ENCODE measurements around the gene STMN1. TPM values are rescaled to one million over a fixed set of nuclear protein-coding genes. Genes with fewer than 3 reads are reported as not detected.
A peak's percentile ranks its signal among the peaks of the same experiment; 100 is the strongest.

The STMN1 gene
- polyA plus RNA-seq, 4 donors, result 30.9 to 275 (median 142) TPM

GRCh38 chr1:25867210-25867991 is 38.8 kb downstream of the STMN1 start:
- H3K4me1 ChIP-seq (ENCODE audit: control insufficient read depth in 3 of 3, insufficient read depth in 2 of 3, low read depth in 1 of 3, low read length in 2 of 3), result peaks cover 5 to 52% (median 7%) of the 10 kb centered on the region in 3 donors

GRCh38 chr1:25866288-25866687 is 39.9 kb downstream of the STMN1 start:
- Histone ChIP-seq H3K9me3 (ENCODE audit: control insufficient read depth in 2 of 2, insufficient read depth in 1 of 2, low read depth in 1 of 2, low read length in 1 of 2) (no peaks in the 10 kb centered on the region), H3K4me1 (ENCODE audit: control insufficient read depth in 3 of 3, insufficient read depth in 2 of 3, low read depth in 1 of 3, low read length in 2 of 3) (peaks cover 2 to 45% (median 7%) of the 10 kb centered on the region in 3 donors), H3K36me3 (ENCODE audit: control insufficient read depth in 3 of 3, insufficient read depth in 2 of 3, low read depth in 1 of 3, low read length in 3 of 3) (peaks cover 0 to 62% (median 7%) of the 10 kb centered on the region in 3 donors), H3K4me3 (ENCODE audit: low read depth in 1 of 3, low read length in 3 of 3) (no peak overlapping the region), H3K27me3 (ENCODE audit: control insufficient read depth in 3 of 3, insufficient read depth in 3 of 3, low read length in 3 of 3) (no peaks in the 10 kb centered on the region), H3K27ac (ENCODE audit: low read depth in 1 of 3, low read length in 2 of 3) (no peak overlapping the region)
- DNase-seq (no peak), FAIRE-seq (no peak)
- WGBS, 3 donors, result 50 to 62% (median 53%) methylated on average over 1 of the region's 1 CpG

More at GRCh38 chr1:25867210-25867991, 38.8 kb downstream of the STMN1 start:
- no peaks in the 10 kb centered on the region for H3K27me3 ChIP-seq (ENCODE audit: control insufficient read depth in 3 of 3, insufficient read depth in 3 of 3, low read length in 3 of 3)
- H3K4me3 ChIP-seq (ENCODE audit: low read depth in 1 of 3, low read length in 3 of 3), result no peak overlapping the region
- H3K9me3 ChIP-seq (ENCODE audit: control insufficient read depth in 2 of 2, insufficient read depth in 1 of 2, low read depth in 1 of 2, low read length in 1 of 2), result no peaks in the 10 kb centered on the region
- FAIRE-seq, result peak; percentile 15
- WGBS, 3 donors, result 14 to 59% (median 33%) methylated on average over 9 of the region's 9 CpGs
- H3K36me3 ChIP-seq (ENCODE audit: control insufficient read depth in 3 of 3, insufficient read depth in 2 of 3, low read depth in 1 of 3, low read length in 3 of 3), result peaks cover 0 to 67% (median 7%) of the 10 kb centered on the region in 3 donors
- peak; percentile 79 to 95 for DNase-seq
- H3K27ac ChIP-seq (ENCODE audit: low read depth in 1 of 3, low read length in 2 of 3), result peak overlapping the region; percentile 71 to 79 (median 78)

DNA sequence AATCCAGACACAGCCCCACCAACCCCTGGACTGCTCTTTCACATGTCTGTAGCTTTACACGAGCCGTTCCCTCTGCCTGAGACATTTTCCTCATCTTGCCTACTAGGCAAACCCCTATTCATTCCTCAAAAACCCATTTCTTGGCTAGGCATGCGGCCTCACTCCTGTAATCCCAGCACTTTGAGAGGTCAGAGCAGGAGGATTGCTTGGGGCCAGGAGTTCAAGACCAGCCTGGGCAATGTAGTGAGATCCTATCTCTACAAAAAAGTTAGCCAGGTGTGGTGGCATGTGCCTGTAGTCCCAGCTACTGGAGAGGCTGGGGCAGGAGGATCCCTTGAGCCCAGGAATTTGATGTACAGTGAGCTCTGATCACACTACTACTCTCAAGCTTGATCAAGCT is 41.8 kb downstream of the STMN1 start:
- 91 to 97% (median 92%) methylated on average over 3 of the region's 3 CpGs for WGBS, 3 donors
- FAIRE-seq (no peak), DNase-seq (no peak)
- H3K9me3 ChIP-seq (ENCODE audit: control insufficient read depth in 2 of 2, insufficient read depth in 1 of 2, low read depth in 1 of 2, low read length in 1 of 2), result peaks cover 0 to 5% of the 10 kb centered on the region in 2 donors
- H3K4me1 ChIP-seq (ENCODE audit: control insufficient read depth in 3 of 3, insufficient read depth in 2 of 3, low read depth in 1 of 3, low read length in 2 of 3), result peaks cover 0 to 38% (median 0%) of the 10 kb centered on the region in 3 donors
- H3K27ac ChIP-seq (ENCODE audit: low read depth in 1 of 3, low read length in 2 of 3), result no peak overlapping the region
- no peaks in the 10 kb centered on the region for H3K27me3 ChIP-seq (ENCODE audit: control insufficient read depth in 3 of 3, insufficient read depth in 3 of 3, low read length in 3 of 3)
- no peak overlapping the region for H3K4me3 ChIP-seq (ENCODE audit: low read depth in 1 of 3, low read length in 3 of 3)
- H3K36me3 ChIP-seq (ENCODE audit: control insufficient read depth in 3 of 3, insufficient read depth in 2 of 3, low read depth in 1 of 3, low read length in 3 of 3), result peaks cover 0 to 51% (median 7%) of the 10 kb centered on the region in 3 donors

DNA sequence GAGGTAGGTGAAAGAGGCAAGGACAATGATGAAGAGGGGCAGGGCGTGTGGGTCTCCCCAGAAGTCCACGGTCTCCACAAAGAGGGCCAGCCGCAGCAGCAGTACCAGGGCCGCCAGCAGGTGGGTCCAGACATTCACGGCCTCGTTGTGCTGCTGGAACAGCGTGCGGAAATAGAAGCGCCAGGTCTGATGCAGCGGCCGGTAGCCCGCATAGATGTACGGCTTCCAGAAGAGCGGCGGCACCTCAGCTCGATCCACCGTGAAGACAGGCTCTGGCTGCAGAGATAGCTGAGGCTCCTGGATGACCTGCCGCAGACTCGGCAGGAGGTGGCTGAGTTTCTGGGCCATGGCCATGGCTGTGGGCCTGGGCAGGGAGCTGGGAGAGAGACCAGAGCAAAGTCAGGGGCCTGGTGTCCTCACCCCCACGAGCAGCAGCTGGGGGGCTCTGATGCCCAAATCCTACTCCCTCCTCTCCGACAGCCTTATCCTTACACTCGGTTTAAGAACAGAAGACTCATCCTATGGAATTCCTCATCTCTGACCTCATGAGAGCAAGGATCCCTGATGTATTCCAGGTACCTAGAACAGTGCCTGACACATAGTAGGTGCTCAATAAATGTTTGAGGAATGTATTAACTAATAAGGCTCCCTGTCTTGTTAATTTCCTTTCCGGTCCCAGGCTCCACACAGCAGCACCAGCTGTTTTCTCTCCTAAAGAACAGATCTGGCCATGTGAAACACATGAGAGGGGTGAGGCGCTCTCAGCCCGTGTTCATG is 42.5 kb downstream of the STMN1 start:
- H3K9me3 ChIP-seq (ENCODE audit: control insufficient read depth in 2 of 2, insufficient read depth in 1 of 2, low read depth in 1 of 2, low read length in 1 of 2), result peaks cover 0 to 5% of the 10 kb centered on the region in 2 donors
- WGBS, 3 donors, result 91 to 92% (median 92%) methylated on average over 25 of the region's 25 CpGs
- peaks cover 0 to 44% (median 7%) of the 10 kb centered on the region in 3 donors for H3K36me3 ChIP-seq (ENCODE audit: control insufficient read depth in 3 of 3, insufficient read depth in 2 of 3, low read depth in 1 of 3, low read length in 3 of 3)
- DNase-seq, result no peak
- no peaks in the 10 kb centered on the region for H3K27me3 ChIP-seq (ENCODE audit: control insufficient read depth in 3 of 3, insufficient read depth in 3 of 3, low read length in 3 of 3)
- no peak overlapping the region for H3K4me3 ChIP-seq (ENCODE audit: low read depth in 1 of 3, low read length in 3 of 3)
- no peak for FAIRE-seq
- peaks cover 0 to 40% (median under 1%) of the 10 kb centered on the region in 3 donors for H3K4me1 ChIP-seq (ENCODE audit: control insufficient read depth in 3 of 3, insufficient read depth in 2 of 3, low read depth in 1 of 3, low read length in 2 of 3)
- no peak overlapping the region for H3K27ac ChIP-seq (ENCODE audit: low read depth in 1 of 3, low read length in 2 of 3)

GRCh38 chr1:25862785-25863485 is 43.3 kb downstream of the STMN1 start:
- Histone ChIP-seq H3K4me1 (ENCODE audit: control insufficient read depth in 3 of 3, insufficient read depth in 2 of 3, low read depth in 1 of 3, low read length in 2 of 3) (peaks cover 0 to 37% (median 2%) of the 10 kb centered on the region in 3 donors), H3K27ac (ENCODE audit: low read depth in 1 of 3, low read length in 2 of 3) (no peak overlapping the region), H3K4me3 (ENCODE audit: low read depth in 1 of 3, low read length in 3 of 3) (no peak overlapping the region), H3K36me3 (ENCODE audit: control insufficient read depth in 3 of 3, insufficient read depth in 2 of 3, low read depth in 1 of 3, low read length in 3 of 3) (peaks cover 0 to 38% (median 7%) of the 10 kb centered on the region in 3 donors), H3K9me3 (ENCODE audit: control insufficient read depth in 2 of 2, insufficient read depth in 1 of 2, low read depth in 1 of 2, low read length in 1 of 2) (peaks cover 0 to 5% of the 10 kb centered on the region in 2 donors), H3K27me3 (ENCODE audit: control insufficient read depth in 3 of 3, insufficient read depth in 3 of 3, low read length in 3 of 3) (no peaks in the 10 kb centered on the region)
- FAIRE-seq (no peak), DNase-seq (no peak)
- 91 to 93% (median 93%) methylated on average over 20 of the region's 20 CpGs for WGBS, 3 donors

- Histone ChIP-seq H3K4me3 (ENCODE audit: low read depth in 1 of 3, low read length in 3 of 3) (no peak overlapping the region), H3K27me3 (ENCODE audit: control insufficient read depth in 3 of 3, insufficient read depth in 3 of 3, low read length in 3 of 3) (no peaks in the 10 kb centered on the region), H3K36me3 (ENCODE audit: control insufficient read depth in 3 of 3, insufficient read depth in 2 of 3, low read depth in 1 of 3, low read length in 3 of 3) (peaks cover 0 to 33% (median 7%) of the 10 kb centered on the region in 3 donors), H3K4me1 (ENCODE audit: control insufficient read depth in 3 of 3, insufficient read depth in 2 of 3, low read depth in 1 of 3, low read length in 2 of 3) (peaks cover 0 to 26% (median 2%) of the 10 kb centered on the region in 3 donors), H3K27ac (ENCODE audit: low read depth in 1 of 3, low read length in 2 of 3) (peak overlapping the region; percentile 2 to 98 (median 17)), H3K9me3 (ENCODE audit: control insufficient read depth in 2 of 2, insufficient read depth in 1 of 2, low read depth in 1 of 2, low read length in 1 of 2) (peaks cover 0 to 5% of the 10 kb centered on the region in 2 donors)
- peak in 1 of 2 donors; percentile 83 for DNase-seq
- FAIRE-seq, result no peak
- 63 to 80% (median 76%) methylated on average over 16 of the region's 16 CpGs for WGBS, 3 donors
Measured at GRCh38 chr1:25861316-25862286, 44.6 kb downstream of the STMN1 start.

- Histone ChIP-seq H3K4me3 (ENCODE audit: low read depth in 1 of 3, low read length in 3 of 3) (peak within 1 kb of the TSS; percentile 25 to 85 (median 54)), H3K27me3 (ENCODE audit: control insufficient read depth in 3 of 3, insufficient read depth in 3 of 3, low read length in 3 of 3) (no peaks in the 10 kb centered on the region), H3K9me3 (ENCODE audit: control insufficient read depth in 2 of 2, insufficient read depth in 1 of 2, low read depth in 1 of 2, low read length in 1 of 2) (peaks cover 0 to 5% of the 10 kb centered on the region in 2 donors), H3K27ac (ENCODE audit: low read depth in 1 of 3, low read length in 2 of 3) (peak within 1 kb of the TSS; percentile 83 to 98 (median 84)), H3K4me1 (ENCODE audit: control insufficient read depth in 3 of 3, insufficient read depth in 2 of 3, low read depth in 1 of 3, low read length in 2 of 3) (peaks cover 0 to 22% (median 2%) of the 10 kb centered on the region in 3 donors), H3K36me3 (ENCODE audit: control insufficient read depth in 3 of 3, insufficient read depth in 2 of 3, low read depth in 1 of 3, low read length in 3 of 3) (peaks cover 0 to 28% (median 7%) of the 10 kb centered on the region in 3 donors)
- WGBS, 3 donors, result 0 to 1% (median 0%) methylated on average over 74 to 77 of the region's 77 CpGs
- DNase-seq, result peak; percentile 88 to 94
- FAIRE-seq, result no peak
Measured at GRCh38 chr1:25858906-25859789, 47.1 kb downstream of the STMN1 start, which contains the start of gene AUNIP. Gene AUNIP, minus strand, starts transcription at chr1:25859457. Its CDS starts 100 bp downstream, at chr1:25859357.

Measured in small intestine (tissue), 7 donors.